ENCODE results near the gene CAST.

Gene CAST

DNA sequence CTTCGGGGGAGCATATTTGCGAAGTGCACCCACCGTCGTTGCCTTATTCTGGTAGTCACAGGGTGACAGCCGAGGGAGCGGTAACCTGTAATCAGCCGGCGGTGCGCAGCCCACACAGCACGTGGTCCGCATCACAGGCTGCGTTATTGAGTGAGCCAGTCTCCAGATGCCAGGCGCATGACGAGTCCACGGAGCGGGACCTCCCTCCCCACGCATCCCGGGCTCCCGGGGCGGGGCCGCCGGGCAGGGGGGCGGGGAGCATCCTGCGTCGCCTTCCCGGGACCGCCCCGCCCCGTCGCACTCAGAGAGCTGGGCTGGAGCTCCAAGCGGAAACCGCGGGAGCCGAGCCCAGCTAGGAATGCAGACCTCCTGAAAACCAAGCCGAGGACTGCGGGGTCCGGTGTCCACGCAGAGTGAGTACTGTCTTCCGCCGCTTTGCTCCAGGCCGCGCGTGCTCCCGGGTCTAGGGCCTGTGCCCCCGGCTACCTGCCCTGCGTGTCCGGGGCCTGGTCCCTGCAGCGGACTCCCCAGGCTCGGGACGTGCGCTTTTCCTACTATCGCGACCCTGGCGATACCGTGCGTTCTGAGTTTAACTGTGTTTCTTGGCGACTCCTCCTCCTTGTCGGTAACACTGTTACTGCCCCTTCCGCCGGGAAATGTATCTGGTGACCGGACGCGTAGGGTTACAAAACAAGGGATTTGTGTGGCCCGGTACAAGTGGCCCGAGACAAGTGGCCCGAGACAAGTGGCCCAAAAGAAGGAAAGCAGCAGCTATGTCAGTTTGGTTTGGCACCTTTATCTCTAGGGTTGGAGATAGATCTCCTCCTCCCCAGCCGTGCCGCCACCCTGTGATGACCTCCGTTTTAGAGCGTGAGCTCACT lies 40.6 kb downstream of the CAST start:
- TF ChIP-seq, protein P1, sequence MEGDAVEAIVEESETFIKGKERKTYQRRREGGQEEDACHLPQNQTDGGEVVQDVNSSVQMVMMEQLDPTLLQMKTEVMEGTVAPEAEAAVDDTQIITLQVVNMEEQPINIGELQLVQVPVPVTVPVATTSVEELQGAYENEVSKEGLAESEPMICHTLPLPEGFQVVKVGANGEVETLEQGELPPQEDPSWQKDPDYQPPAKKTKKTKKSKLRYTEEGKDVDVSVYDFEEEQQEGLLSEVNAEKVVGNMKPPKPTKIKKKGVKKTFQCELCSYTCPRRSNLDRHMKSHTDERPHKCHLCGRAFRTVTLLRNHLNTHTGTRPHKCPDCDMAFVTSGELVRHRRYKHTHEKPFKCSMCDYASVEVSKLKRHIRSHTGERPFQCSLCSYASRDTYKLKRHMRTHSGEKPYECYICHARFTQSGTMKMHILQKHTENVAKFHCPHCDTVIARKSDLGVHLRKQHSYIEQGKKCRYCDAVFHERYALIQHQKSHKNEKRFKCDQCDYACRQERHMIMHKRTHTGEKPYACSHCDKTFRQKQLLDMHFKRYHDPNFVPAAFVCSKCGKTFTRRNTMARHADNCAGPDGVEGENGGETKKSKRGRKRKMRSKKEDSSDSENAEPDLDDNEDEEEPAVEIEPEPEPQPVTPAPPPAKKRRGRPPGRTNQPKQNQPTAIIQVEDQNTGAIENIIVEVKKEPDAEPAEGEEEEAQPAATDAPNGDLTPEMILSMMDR (IDR thresholded peaks at IDR 0.05; ENCODE audit: low read depth, low read length, missing control alignments) = no peak
- peak; percentile 80 for DNase-seq (ENCODE audit: low read depth)
- H3K4me3 ChIP-seq (ENCODE audit: low read depth, low read length) = peak overlapping the region; percentile 51
- in situ Hi-C loops (cut with HindIII; ENCODE audit: low sequenced_read_pairs) = no loop called here

DNA sequence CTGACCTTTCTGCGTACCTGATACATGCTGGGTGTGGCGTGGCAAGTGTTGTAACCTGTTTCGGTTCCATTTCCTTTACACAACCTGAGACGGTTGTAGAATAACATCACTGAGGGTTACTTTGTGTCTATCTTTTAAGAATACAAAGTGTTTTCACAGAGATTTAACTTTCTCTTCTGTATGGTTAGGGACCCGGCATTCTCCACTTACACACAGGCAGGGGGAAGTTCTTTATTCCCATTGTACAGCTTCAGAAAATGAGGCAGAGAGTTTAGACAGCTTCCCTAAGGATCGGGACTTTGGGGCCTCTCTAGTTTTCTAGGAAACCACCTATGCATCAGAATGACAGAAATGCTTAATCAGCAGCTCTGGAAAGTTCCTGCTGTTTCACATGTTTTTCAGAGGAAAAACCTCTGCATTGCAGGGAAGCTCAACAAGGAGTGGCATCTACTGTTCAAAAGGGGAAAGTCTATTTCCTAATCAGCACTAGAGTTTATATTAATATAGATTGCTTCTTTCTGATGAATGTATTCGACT lies 41.3 kb downstream of the CAST start:
- peak overlapping the region; percentile 51 for H3K4me3 ChIP-seq (ENCODE audit: low read depth, low read length)
- DNase-seq (ENCODE audit: low read depth) = no peak
- in situ Hi-C loops (cut with HindIII; ENCODE audit: low sequenced_read_pairs) = no loop called here
- TF ChIP-seq, protein P1 (IDR thresholded peaks at IDR 0.05; ENCODE audit: low read depth, low read length, missing control alignments) = no peak

DNA sequence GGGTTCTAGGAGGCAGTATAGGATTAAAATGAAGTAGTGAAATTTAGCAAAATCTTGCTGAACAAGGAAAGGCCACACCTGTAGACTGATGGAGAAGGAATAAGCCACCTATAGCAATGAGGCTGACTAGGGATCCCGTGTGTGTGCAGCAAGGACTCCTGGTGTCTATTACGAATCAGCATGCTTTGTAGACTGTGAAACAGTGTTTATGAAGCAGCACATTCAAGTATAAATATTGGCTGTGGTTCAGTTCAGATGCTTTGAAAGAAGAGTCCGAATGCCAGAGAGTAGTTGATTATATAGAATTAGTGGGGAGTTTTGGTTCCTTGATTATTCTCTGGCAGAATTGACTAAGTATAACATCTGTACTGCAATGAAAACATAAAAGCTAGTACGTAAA lies 41.8 kb downstream of the CAST start:
- TF ChIP-seq, protein P1 (IDR thresholded peaks at IDR 0.05; ENCODE audit: low read depth, low read length, missing control alignments) = no peak
- peak overlapping the region; percentile 51 for H3K4me3 ChIP-seq (ENCODE audit: low read depth, low read length)
- no peak for DNase-seq (ENCODE audit: low read depth)
- in situ Hi-C loops (cut with HindIII; ENCODE audit: low sequenced_read_pairs) = no loop called here

DNA sequence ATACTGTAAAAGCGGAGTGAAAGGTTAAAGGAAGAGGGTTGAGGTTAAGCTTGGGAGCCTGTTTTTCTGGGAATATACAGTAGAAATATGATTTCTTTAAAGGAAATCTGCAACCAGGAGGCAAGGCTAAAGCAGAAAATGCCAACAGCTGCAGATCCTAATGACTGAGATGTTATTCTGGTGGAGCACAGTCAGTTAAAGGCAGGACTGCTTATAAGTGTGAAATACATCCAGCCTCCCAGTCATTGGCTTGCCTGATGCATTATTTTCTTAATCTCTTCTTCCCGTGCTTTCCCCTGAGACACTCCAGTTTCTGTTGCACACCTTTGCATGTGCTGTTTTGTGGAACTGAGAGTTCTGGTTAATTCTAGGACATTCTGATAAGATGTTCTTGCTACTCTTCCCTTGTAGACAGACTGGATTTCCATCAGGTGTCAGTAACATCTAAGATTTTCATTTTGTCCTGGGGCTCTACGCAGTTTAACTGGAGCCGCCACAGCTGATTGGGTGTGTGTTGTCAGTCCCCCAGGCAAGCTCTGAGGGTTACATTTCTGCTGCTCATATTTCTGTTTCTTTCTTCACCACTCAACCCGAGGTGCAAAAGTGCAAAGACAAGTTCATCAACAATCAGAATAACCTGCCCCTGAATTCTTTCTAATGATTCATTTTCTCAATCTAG lies 44.4 kb downstream of the CAST start:
- no peak for DNase-seq (ENCODE audit: low read depth)
- H3K4me3 ChIP-seq (ENCODE audit: low read depth, low read length) = no peak overlapping the region
- TF ChIP-seq, protein P1 (IDR thresholded peaks at IDR 0.05; ENCODE audit: low read depth, low read length, missing control alignments) = no peak
- in situ Hi-C loops (cut with HindIII; ENCODE audit: low sequenced_read_pairs) = loop anchor here (5.0 kb wide), 1 partner anchor 71 kb away; no protein-coding TSS in a partner anchor

DNA sequence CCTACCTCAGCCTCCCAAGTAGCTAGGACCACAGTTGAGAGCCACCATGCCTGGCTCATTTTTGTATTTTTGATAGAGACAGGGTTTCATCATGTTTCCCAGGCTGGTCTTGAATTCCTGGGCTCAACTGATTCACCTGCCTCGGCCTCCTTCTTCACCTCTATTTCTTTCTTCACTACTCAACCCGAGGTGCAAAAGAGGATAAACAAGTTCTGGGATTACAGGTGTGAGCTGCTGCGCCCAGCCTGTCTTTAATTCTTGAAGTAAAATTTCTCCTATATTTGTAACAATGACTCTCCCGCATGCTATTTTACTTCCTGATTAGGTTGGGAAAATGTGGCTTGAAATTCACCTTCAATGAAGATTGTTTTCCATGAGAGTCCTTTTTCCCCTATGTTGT lies 46.4 kb downstream of the CAST start:
- TF ChIP-seq, protein P1 (IDR thresholded peaks at IDR 0.05; ENCODE audit: low read depth, low read length, missing control alignments) = no peak
- in situ Hi-C loops (cut with HindIII; ENCODE audit: low sequenced_read_pairs) = loop anchor here (5.0 kb wide), 1 partner anchor 69 kb away; no protein-coding TSS in a partner anchor
- H3K4me3 ChIP-seq (ENCODE audit: low read depth, low read length) = no peak overlapping the region
- DNase-seq (ENCODE audit: low read depth) = no peak

DNA sequence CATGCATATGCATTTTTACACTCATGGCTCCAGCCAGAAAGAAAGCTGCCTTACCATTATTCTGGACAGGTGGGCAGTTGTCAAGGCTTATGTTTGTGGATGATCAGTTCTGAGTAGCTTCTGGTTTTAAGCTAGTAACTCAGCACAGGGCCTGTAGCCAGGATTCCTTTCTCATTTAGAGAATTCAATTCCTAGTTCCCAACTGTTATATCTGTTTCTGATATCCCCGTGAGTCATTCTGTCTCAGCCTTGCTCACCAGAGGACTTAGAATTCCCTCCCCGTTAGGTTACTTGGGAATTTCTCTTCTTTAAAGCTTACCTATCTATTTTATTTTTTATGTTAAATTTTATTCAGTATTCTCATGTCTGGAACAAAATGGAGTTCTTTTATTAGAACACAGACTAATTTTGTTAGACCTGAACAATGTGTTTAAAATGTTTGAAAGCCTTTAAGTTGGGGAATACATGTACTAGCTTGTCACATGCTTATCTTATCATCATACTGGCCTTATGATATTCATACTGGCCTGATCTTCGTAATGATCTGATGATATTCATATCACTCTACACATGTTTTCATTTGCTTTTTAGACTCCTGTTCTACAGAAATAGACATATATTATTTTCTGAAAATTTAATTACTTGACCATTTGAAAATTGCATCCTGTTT lies 47.1 kb downstream of the CAST start:
- TF ChIP-seq, protein P1 (IDR thresholded peaks at IDR 0.05; ENCODE audit: low read depth, low read length, missing control alignments) = no peak
- no peak overlapping the region for H3K4me3 ChIP-seq (ENCODE audit: low read depth, low read length)
- peak; percentile 55 for DNase-seq (ENCODE audit: low read depth)
- in situ Hi-C loops (cut with HindIII; ENCODE audit: low sequenced_read_pairs) = loop anchor here (5.0 kb wide), 1 partner anchor 68 kb away; no protein-coding TSS in a partner anchor
